ENCODE data around the gene ATP6V0D1.

GRCh38 chr16:67421030-67421429, 59.9 kb downstream of the ATP6V0D1 start:
- TF ChIP-seq, protein P1, sequence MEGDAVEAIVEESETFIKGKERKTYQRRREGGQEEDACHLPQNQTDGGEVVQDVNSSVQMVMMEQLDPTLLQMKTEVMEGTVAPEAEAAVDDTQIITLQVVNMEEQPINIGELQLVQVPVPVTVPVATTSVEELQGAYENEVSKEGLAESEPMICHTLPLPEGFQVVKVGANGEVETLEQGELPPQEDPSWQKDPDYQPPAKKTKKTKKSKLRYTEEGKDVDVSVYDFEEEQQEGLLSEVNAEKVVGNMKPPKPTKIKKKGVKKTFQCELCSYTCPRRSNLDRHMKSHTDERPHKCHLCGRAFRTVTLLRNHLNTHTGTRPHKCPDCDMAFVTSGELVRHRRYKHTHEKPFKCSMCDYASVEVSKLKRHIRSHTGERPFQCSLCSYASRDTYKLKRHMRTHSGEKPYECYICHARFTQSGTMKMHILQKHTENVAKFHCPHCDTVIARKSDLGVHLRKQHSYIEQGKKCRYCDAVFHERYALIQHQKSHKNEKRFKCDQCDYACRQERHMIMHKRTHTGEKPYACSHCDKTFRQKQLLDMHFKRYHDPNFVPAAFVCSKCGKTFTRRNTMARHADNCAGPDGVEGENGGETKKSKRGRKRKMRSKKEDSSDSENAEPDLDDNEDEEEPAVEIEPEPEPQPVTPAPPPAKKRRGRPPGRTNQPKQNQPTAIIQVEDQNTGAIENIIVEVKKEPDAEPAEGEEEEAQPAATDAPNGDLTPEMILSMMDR (IDR thresholded peaks at IDR 0.05; ENCODE audit: poor library complexity, severe bottlenecking) = no peak
- TF ChIP-seq SMC3 (conservative IDR thresholded peaks at IDR 0.05; ENCODE audit: poor library complexity) (no peak), REST (IDR thresholded peaks at IDR 0.05; ENCODE audit: borderline replicate concordance) (no peak), RAD21 (conservative IDR thresholded peaks at IDR 0.05) (no peak), EZH2 (IDR thresholded peaks at IDR 0.05; ENCODE audit: borderline replicate concordance, insufficient read depth, low read length, poor library complexity, severe bottlenecking) (no peak), POLR2AphosphoS5 (IDR thresholded peaks at IDR 0.05) (no peak), EP300 (conservative IDR thresholded peaks at IDR 0.05; ENCODE audit: poor library complexity, severe bottlenecking) (no peak)
